K562 (cell line): ENCODE results near the gene HOMEZ.

Source experiments
- CXXC5 ChIP-seq: fragments of 250-450 bp; sonication (Bioruptor Pico); IDR thresholded peaks from 2 replicates; pipeline ENCODE4 v1.8.0; 2022; ENCODE audit warnings: inconsistent platforms, mild to moderate bottlenecking, moderate library complexity
- KDM1A ChIP-seq, 2 experiments: fragments of 450-650 bp; IDR thresholded peaks; 2 replicates each; pipeline ENCODE4 v1.6.1; 2016; ENCODE audit warnings: mild to moderate bottlenecking in 2 of 2
- SETDB1 ChIP-seq: IDR thresholded peaks from one replicate; pipeline ENCODE4 v1.6.1; 2012; ENCODE audit warnings: low read length, control low read depth, inconsistent platforms
- TAF1 ChIP-seq: IDR thresholded peaks from 2 replicates; pipeline ENCODE4 v1.6.1; 2011; ENCODE audit warnings: mild to moderate bottlenecking, low read length, moderate library complexity; ENCODE audit not compliant: insufficient read depth, control insufficient read depth, severe bottlenecking; ENCODE audit errors: extremely low read depth
- TBP ChIP-seq: optimal IDR thresholded peaks from 2 replicates; pipeline ENCODE3; 2011; ENCODE audit warnings: low read depth, low read length, improper control_type of control experiment
- YY1 ChIP-seq, 3 experiments: IDR thresholded peaks; 2 replicates each; pipeline ENCODE4 v1.6.1; 2011; ENCODE audit warnings: low read length in 2 of 3, mild to moderate bottlenecking in 2 of 3, moderate library complexity in 2 of 3, borderline replicate concordance in 1 of 3, control low read depth in 1 of 3, low read depth in 1 of 3; ENCODE audit not compliant: insufficient read depth in 3 of 3, insufficient replicate concordance in 2 of 3, control insufficient read depth in 1 of 3, insufficient read length in 1 of 3; ENCODE audit errors: extremely low read depth in 1 of 3

- TF ChIP-seq SETDB1 = no peak
- no peak for TF ChIP-seq TAF1
- no peak for TF ChIP-seq CXXC5
- TF ChIP-seq YY1 (IDR thresholded peaks at IDR 0.05; ENCODE audit: borderline replicate concordance in 1 of 3, control insufficient read depth in 1 of 3, extremely low read depth in 1 of 3, insufficient read depth in 3 of 3, insufficient read length in 1 of 3, insufficient replicate concordance in 2 of 3, low read depth in 1 of 3, low read length in 2 of 3) = no peak
- no peak for TF ChIP-seq TBP
- no peak for TF ChIP-seq KDM1A (IDR thresholded peaks at IDR 0.05)
These were observed 42.9 kb downstream of the HOMEZ start for GRCh38 chr14:23243066-23243465.
